Tibial nerve (tissue), 4 donors: ENCODE results near the gene ENPP1. TPM values are rescaled to one million over a fixed set of nuclear protein-coding genes. Genes with fewer than 3 reads are reported as not detected.

Experiments
- DNase-seq, 2 donors: peaks; one replicate each; pipeline ENCODE4 v3.0.0-alpha.2; 2019; ENCODE audit warnings: low spot score in 2 of 2
- H3K27ac ChIP-seq, 4 donors: fragments of 200-600 bp; sonication (generic) in 3 of 4; one replicate each; pipeline ENCODE4 v1.5.1; 2017 to 2019; ENCODE audit warnings: mild to moderate bottlenecking in 1 of 4
- H3K27me3 ChIP-seq, 2 donors: fragments of 200-600 bp; sonication (generic) in 1 of 2; one replicate each; pipeline versions ENCODE4 v1.5.1 to v1.6.0; 2017 to 2019
- H3K36me3 ChIP-seq, 3 donors: fragments of 200-600 bp; sonication (generic); one replicate each; pipeline ENCODE4 v1.5.1; 2018 to 2019
- H3K4me1 ChIP-seq, 4 donors: fragments of 200-600 bp; sonication (generic) in 3 of 4; one replicate each; pipeline ENCODE4 v1.5.1; 2017 to 2019
- H3K4me3 ChIP-seq, 4 donors: fragments of 200-600 bp; sonication (generic) in 3 of 4; one replicate each; pipeline ENCODE4 v1.5.1; 2017 to 2019; ENCODE audit warnings: mild to moderate bottlenecking in 1 of 4, moderate library complexity in 1 of 4
- H3K9me3 ChIP-seq, 4 donors: fragments of 200-600 bp; sonication (generic) in 3 of 4; one replicate each; pipeline ENCODE4 v1.5.1; 2017 to 2019
- EP300 ChIP-seq, 2 donors: sonication (generic); formaldehyde crosslinking; IDR thresholded peaks; one replicate each; pipeline ENCODE4 v1.6.1; 2017; ENCODE audit warnings: antibody characterized with exemption in 2 of 2, mild to moderate bottlenecking in 1 of 2
- POLR2A ChIP-seq, 2 donors: fragments of 450-650 bp; IDR thresholded peaks; one replicate each; pipeline ENCODE4 v1.6.1; 2017; ENCODE audit warnings: antibody characterized with exemption in 2 of 2, mild to moderate bottlenecking in 2 of 2, moderate library complexity in 2 of 2
- WGBS, 2 donors: methylation state at CpG; one replicate each; pipeline ENCODE4 v1.1.5; 2018; 5-methylcytosine and 5-hydroxymethylcytosine counted together
- total RNA-seq, 4 donors: library from RNA; depleted of rRNA; stranded (reverse); fragments of >200 nt; gene quantifications; one replicate each; pipeline ENCODE4 v1.1.0, GENCODE V29; 2016
- TF ChIP-seq, protein P1 (sequence below), 5 experiments: fragments of 200-600 bp in 3 of 5; fragments of 450-650 bp in 2 of 5; sonication (generic) in 3 of 5; IDR thresholded peaks; one replicate each; pipeline ENCODE4 v1.5.1; 2016 to 2019; ENCODE audit warnings: antibody characterized with exemption in 5 of 5, mild to moderate bottlenecking in 3 of 5, moderate library complexity in 2 of 5

Gene ENPP1
- total RNA-seq, 4 donors from 2014 or later, result 11.8 to 22.8 (median 18.7) TPM

DNA sequence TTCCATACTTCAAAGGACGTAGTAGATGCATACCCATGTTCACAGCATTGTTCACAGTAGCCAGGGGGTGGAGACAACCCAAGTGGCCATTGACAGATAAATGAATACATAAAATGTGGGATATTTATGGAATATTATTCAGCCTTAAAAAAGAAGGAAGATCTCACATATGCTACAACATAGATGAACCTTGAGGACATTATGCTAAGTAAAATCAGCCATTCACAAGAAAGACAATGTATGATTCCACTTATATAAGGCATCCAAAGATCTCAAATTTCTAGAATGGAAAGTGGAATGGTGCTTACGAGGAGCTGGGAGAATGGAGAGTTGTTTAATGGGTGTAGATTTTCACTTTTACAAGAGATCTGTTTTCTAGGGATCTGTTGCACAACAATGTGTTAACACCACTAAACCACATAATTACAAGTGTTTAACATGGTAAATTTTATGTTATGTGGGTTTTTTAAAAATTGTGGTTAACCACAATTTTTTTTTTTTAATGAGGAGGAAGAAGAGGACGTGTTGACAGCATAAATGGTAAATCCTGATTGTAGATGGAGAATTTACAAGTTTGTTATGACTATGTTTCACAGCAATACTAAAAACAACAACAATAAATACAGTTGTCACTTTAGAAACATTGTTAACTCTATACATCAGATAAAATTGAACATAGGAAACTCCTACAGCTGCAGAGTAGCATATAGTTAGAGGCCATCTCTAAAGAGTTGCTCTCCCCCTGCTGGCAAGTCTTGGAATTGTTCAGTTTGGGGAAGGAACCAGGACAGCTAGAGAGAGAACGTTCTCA lies 101.8 kb downstream of the ENPP1 start:
- no peak for TF ChIP-seq EP300 (IDR thresholded peaks at IDR 0.05)
- TF ChIP-seq, protein P1, sequence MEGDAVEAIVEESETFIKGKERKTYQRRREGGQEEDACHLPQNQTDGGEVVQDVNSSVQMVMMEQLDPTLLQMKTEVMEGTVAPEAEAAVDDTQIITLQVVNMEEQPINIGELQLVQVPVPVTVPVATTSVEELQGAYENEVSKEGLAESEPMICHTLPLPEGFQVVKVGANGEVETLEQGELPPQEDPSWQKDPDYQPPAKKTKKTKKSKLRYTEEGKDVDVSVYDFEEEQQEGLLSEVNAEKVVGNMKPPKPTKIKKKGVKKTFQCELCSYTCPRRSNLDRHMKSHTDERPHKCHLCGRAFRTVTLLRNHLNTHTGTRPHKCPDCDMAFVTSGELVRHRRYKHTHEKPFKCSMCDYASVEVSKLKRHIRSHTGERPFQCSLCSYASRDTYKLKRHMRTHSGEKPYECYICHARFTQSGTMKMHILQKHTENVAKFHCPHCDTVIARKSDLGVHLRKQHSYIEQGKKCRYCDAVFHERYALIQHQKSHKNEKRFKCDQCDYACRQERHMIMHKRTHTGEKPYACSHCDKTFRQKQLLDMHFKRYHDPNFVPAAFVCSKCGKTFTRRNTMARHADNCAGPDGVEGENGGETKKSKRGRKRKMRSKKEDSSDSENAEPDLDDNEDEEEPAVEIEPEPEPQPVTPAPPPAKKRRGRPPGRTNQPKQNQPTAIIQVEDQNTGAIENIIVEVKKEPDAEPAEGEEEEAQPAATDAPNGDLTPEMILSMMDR (IDR thresholded peaks at IDR 0.05), result peak; percentile 71 to 87 (median 78)
- DNase-seq, result peak; percentile 81 to 95

DNA sequence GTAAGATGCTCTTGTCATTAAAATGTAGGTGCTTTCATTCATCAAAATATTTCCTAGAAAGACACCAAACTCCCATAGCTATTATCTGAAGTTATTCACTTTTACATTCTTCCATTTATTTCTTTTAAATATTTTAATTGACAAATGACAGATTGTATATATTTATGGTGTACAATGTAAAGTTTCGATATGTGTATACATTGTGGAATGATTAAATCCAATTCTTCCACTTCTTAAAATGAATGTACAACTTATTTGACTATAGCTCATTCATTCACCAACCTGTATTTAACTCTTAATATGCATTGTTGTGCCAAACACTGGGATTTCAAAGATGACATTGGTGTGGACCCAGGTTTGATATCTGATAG lies 102.4 kb downstream of the ENPP1 start:
- no peaks in the 10 kb centered on the region for H3K36me3 ChIP-seq
- TF ChIP-seq, protein P1 (IDR thresholded peaks at IDR 0.05), result no peak
- TF ChIP-seq POLR2A (IDR thresholded peaks at IDR 0.05) (no peak), EP300 (IDR thresholded peaks at IDR 0.05) (no peak)
- no peak for DNase-seq
- no peaks in the 10 kb centered on the region for H3K27me3 ChIP-seq
- H3K27ac ChIP-seq, result no peak overlapping the region
- no peaks in the 10 kb centered on the region for H3K9me3 ChIP-seq
- no peak overlapping the region for H3K4me3 ChIP-seq
- no peaks in the 10 kb centered on the region for H3K4me1 ChIP-seq
- 93 to 96% methylated on average over 1 of the region's 1 CpG for WGBS, 2 donors

More for the DNA sequence above, 101.8 kb downstream of the ENPP1 start:
- no peak overlapping the region for H3K4me3 ChIP-seq
- WGBS, 2 donors, result 65 to 67% methylated on average over 4 of the region's 4 CpGs
- H3K27me3 ChIP-seq, result no peaks in the 10 kb centered on the region
- H3K9me3 ChIP-seq, result no peaks in the 10 kb centered on the region
- H3K4me1 ChIP-seq, result no peaks in the 10 kb centered on the region
- H3K27ac ChIP-seq, result no peak overlapping the region
- H3K36me3 ChIP-seq, result no peaks in the 10 kb centered on the region

DNA sequence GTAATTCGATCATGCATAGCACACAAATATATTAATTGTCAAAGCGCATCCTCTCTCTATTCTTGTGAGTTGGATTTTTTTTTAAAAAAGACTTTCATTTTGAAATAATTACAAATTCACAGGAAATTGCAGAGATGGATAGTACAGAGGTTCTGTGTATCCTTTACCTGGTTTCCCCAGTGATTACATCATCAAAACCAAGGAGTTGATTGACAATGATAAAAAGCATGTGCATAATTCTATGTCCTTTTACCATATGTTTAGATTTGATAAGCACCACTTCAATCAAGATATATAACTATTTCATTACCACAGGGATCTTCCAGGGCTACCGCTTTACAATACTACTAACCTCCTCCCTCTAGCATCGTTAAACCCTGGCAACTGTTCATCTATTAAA lies 103.1 kb downstream of the ENPP1 start:
- DNase-seq, result no peak
- no peak overlapping the region for H3K4me3 ChIP-seq
- no peaks in the 10 kb centered on the region for H3K27me3 ChIP-seq
- TF ChIP-seq POLR2A (IDR thresholded peaks at IDR 0.05) (no peak), EP300 (IDR thresholded peaks at IDR 0.05) (no peak)
- TF ChIP-seq, protein P1 (IDR thresholded peaks at IDR 0.05), result no peak
- H3K36me3 ChIP-seq, result no peaks in the 10 kb centered on the region
- no peaks in the 10 kb centered on the region for H3K9me3 ChIP-seq
- H3K4me1 ChIP-seq, result no peaks in the 10 kb centered on the region
- no peak overlapping the region for H3K27ac ChIP-seq
- WGBS, 2 donors, result 72 to 87% methylated on average over 4 of the region's 4 CpGs

DNA sequence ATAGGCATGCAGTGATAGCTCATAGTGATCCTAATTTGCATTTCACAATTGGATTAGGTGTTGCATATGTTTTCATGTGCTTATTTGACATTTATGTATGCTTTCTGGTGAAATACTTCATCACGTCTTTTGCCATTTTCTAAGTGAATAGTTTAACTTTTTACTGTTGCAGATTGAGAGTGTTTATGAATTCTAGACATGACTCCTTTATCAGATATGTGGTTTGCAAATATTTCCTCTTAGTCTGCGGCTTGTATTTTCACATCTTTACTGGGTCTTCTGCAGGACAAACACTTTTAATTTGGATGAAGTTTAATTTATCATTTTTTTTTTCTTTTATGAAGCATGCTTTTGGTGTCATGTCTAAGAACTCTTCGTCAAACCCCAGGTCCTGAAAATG lies 104.1 kb downstream of the ENPP1 start:
- TF ChIP-seq, protein P1 (IDR thresholded peaks at IDR 0.05), result no peak
- no peak for TF ChIP-seq EP300 (IDR thresholded peaks at IDR 0.05)
- no peak for TF ChIP-seq POLR2A (IDR thresholded peaks at IDR 0.05)
- Histone ChIP-seq H3K27me3 (no peaks in the 10 kb centered on the region), H3K9me3 (no peaks in the 10 kb centered on the region), H3K4me3 (no peak overlapping the region), H3K4me1 (no peaks in the 10 kb centered on the region), H3K27ac (no peak overlapping the region), H3K36me3 (no peaks in the 10 kb centered on the region)
- WGBS, 2 donors, result 65 to 73% methylated on average over 3 of the region's 3 CpGs
- DNase-seq, result no peak

DNA sequence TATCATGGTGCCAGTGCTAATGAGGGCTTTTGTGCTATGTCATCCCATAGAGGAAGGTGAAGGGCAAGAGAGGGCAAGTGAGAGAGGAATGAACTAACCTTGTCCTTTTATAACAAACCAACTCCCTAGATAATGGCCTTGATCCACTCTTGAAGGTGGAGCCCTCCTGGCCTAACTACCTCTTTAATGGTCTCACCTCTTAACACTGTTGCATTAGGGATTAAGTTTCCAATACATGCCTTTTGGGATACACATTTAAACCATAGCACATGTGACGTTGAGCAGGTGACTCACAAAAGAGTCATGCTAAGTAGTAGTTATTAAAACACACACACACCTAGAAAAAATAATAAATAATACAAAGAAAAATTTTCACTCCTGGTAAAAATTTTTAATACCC lies 106.4 kb downstream of the ENPP1 start:
- H3K27me3 ChIP-seq, result no peaks in the 10 kb centered on the region
- H3K4me3 ChIP-seq, result no peak overlapping the region
- no peak overlapping the region for H3K27ac ChIP-seq
- H3K9me3 ChIP-seq, result no peaks in the 10 kb centered on the region
- H3K4me1 ChIP-seq, result no peaks in the 10 kb centered on the region
- WGBS, 2 donors, result 58 to 76% methylated on average over 1 of the region's 1 CpG
- H3K36me3 ChIP-seq, result no peaks in the 10 kb centered on the region
- TF ChIP-seq EP300 (IDR thresholded peaks at IDR 0.05), result no peak
- TF ChIP-seq POLR2A (IDR thresholded peaks at IDR 0.05), result no peak
- TF ChIP-seq, protein P1 (IDR thresholded peaks at IDR 0.05), result no peak
- no peak for DNase-seq
